ENCODE measurements around the gene KCNJ9. TPM values are rescaled to one million over a fixed set of nuclear protein-coding genes. Genes with fewer than 3 reads are reported as not detected.

The KCNJ9 gene
- total and polyA plus RNA-seq, 2 of the 13 experiments (the other 11 are each of a cell fraction or from before 2014, with no cell fraction given): not detected

GRCh38 chr1:160118928-160119327, 37.6 kb downstream of the KCNJ9 start:
- TF ChIP-seq ZSCAN12 (CRISPR knock-in tag; IDR thresholded peaks at IDR 0.05): no peak
- no peak for TF ChIP-seq HMG20B (CRISPR knock-in tag; conservative IDR thresholded peaks at IDR 0.05)
- no peak for TF ChIP-seq ZNF317 (CRISPR knock-in tag; IDR thresholded peaks at IDR 0.05)
- TF ChIP-seq ATF7 (IDR thresholded peaks at IDR 0.05): no peak
- no peak for TF ChIP-seq ATF7 (CRISPR knock-in tag; IDR thresholded peaks at IDR 0.05)
- TF ChIP-seq STAT6 (CRISPR knock-in tag; IDR thresholded peaks at IDR 0.05; ENCODE audit: borderline replicate concordance): no peak
- TF ChIP-seq ZNF784 (CRISPR knock-in tag; IDR thresholded peaks at IDR 0.05; ENCODE audit: borderline replicate concordance): no peak
- no peak for TF ChIP-seq ZNF160 (CRISPR knock-in tag; IDR thresholded peaks at IDR 0.05)
- TF ChIP-seq SRF (IDR thresholded peaks at IDR 0.05; ENCODE audit: low read depth, low read length): no peak
- no peak for TF ChIP-seq ZSCAN25 (CRISPR knock-in tag; IDR thresholded peaks at IDR 0.05)
- TF ChIP-seq NR2F6 (IDR thresholded peaks at IDR 0.05): no peak
- TF ChIP-seq NR2F6 (CRISPR knock-in tag; IDR thresholded peaks at IDR 0.05): no peak
- TF ChIP-seq SMARCC2 (IDR thresholded peaks at IDR 0.05): no peak
- TF ChIP-seq ZNF746 (CRISPR knock-in tag; IDR thresholded peaks at IDR 0.05): no peak
- no peak for TF ChIP-seq HHEX (CRISPR knock-in tag; IDR thresholded peaks at IDR 0.05)
- TF ChIP-seq ZNF766 (CRISPR knock-in tag; IDR thresholded peaks at IDR 0.05; ENCODE audit: borderline replicate concordance): no peak
- no peak for TF ChIP-seq TAF1 (CRISPR knock-in tag; IDR thresholded peaks at IDR 0.05)
- no peak for TF ChIP-seq ZNF501 (CRISPR knock-in tag; IDR thresholded peaks at IDR 0.05)
- no peak for TF ChIP-seq ZNF251 (CRISPR knock-in tag; IDR thresholded peaks at IDR 0.05)
- intact Hi-C loops (cut with micrococcal nuclease; ENCODE audit: unreplicated experiment) (no loop called here), in situ Hi-C loops (cut with HindIII; ENCODE audit: extremely low pct_ligation_motif_present, low pct_unique_long_range_greater_than_20kb) (no loop called here)
- BruUV-seq (replicated peaks): no TSS peak
- WGBS (ENCODE audit: low lambda C conversion rate): 54% methylated on average over 3 of the region's 3 CpGs
- no peaks in the 10 kb centered on the region; a peak in 2 of 5 replicates for H3K27me3 ChIP-seq (ENCODE audit: control insufficient read depth in 1 of 2, insufficient read depth in 2 of 2, low read length in 2 of 2)
- no peak for DNase-seq (ENCODE audit: low spot score)
- ATAC-seq: no peak
- H4K20me1 ChIP-seq (ENCODE audit: insufficient read depth, low read length): no peaks in the 10 kb centered on the region
- CTCF ChIA-PET (ENCODE audit: low intra/inter-chr PET ratio, low total read pairs): no interaction called here
- H3K4me1 ChIP-seq (ENCODE audit: insufficient read depth, low read length): peaks cover 48% of the 10 kb centered on the region
- FAIRE-seq: no peak
- H3K9me3 ChIP-seq (ENCODE audit: low read length): no peaks in the 10 kb centered on the region
- no peak overlapping the region for H3K27ac ChIP-seq (ENCODE audit: extremely low read length, insufficient read depth, low read length)
- H3K36me3 ChIP-seq (replicated peaks in 1 of 2; ENCODE audit: control insufficient read depth in 1 of 2, insufficient read depth in 2 of 2, low read length in 2 of 2): no peaks in the 10 kb centered on the region
- H3K79me2 ChIP-seq (ENCODE audit: insufficient read depth, low read length): no peaks in the 10 kb centered on the region
- H2AFZ ChIP-seq (ENCODE audit: low read length): peak overlapping the region; percentile 9
- H3K4me2 ChIP-seq (ENCODE audit: low read depth, low read length): no peak overlapping the region
- H3K4me3 ChIP-seq (replicated peaks in 1 of 3; ENCODE audit: insufficient read depth in 1 of 3, low read depth in 2 of 3, low read length in 3 of 3): no peak overlapping the region
- POLR2A ChIA-PET: no interaction called here
- H3K9ac ChIP-seq (ENCODE audit: insufficient read depth, low read depth, low read length): no peak overlapping the region
